Measurements from ENCODE around the gene KRTAP1-1.
"Not testable (repeated sequence)": the region's sequence is repeated elsewhere in the genome, so short reads cannot be mapped to it uniquely, and the experiment has no call there.

KRTAP1-1 gene

DNA sequence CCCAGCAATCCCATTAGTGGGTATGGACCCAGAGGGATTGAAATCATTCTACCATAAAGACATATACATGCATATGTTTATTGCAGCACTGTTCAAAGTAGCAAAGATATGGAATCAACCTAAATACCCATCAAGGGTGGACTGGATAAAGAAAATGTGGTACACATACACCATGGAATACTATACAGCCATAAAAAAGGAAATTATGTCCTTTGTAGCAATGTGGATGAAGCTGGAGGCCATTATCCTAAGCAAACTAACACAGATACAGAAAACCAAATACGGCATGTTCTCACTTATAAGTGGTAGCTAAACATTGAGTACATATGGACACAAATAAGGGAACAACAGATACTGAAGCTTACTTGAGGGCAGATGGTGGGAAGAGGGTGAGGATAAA lies 16.3 kb upstream of the KRTAP1-1 start:
- peak; percentile 51 for FAIRE-seq
- no peak for DNase-seq (ENCODE audit: insufficient read length, low spot score)
- TF ChIP-seq POLR2AphosphoS5 (IDR thresholded peaks at IDR 0.05; ENCODE audit: low read depth, low read length) (no peak), SPI1 (IDR thresholded peaks at IDR 0.05; ENCODE audit: low read depth, low read length) (no peak), PAX5 (IDR thresholded peaks at IDR 0.05; ENCODE audit: insufficient read depth, low read length, severe bottlenecking) (no peak), POLR2A (IDR thresholded peaks at IDR 0.05; ENCODE audit: low read depth, low read length) (no peak), POU2F2 (IDR thresholded peaks at IDR 0.05; ENCODE audit: low read depth, low read length) (no peak), TAF1 (IDR thresholded peaks at IDR 0.05; ENCODE audit: low read depth, low read length) (no peak)

DNA sequence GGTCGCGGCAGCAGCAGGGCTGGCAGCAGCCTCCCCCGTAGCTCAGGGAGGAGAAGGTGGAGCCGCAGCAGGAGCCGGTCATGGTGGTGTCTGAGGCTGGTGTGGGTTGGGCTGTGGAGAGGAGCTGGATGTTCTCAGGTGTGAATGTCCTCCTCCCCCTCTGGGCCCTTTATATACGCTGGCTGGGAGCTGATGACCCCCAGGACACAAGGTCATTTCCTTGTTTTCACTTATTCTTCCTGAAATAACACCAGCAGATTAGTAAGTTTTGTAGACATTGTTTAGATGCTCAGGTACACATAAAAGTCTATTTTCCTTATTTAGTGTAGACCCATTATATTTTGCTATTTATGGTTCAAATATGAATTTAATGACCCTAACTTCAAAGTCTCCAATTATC lies 13.9 kb upstream of the KRTAP1-1 start, which contains the start of gene KRTAP2-2:
TSS of gene KRTAP2-2 (minus strand) at position 101 of the 400 bp plus-strand sequence. CDS start at position 82, 19 bp downstream.
- not testable (repeated sequence) for FAIRE-seq; DNase-seq (ENCODE audit: insufficient read length, low spot score)

DNA sequence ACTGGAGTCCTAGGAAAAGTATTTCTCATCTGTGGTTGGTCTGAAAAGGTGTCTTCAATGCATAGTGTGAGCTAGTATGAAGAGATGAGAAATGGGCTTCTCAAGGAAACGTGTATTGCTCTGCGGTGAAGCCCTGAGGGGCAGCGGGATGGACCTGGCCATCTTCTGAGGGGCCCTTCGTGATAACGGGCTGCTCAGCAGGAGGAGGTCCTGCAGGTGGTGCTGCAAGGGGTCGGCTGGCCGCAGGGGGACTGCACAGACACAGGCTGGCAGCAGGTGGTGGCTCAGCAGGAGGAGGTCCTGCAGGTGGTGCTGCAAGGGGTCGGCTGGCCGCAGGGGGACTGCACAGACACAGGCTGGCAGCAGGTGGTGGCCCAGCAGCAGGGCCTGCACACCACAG lies 13.3 kb upstream of the KRTAP1-1 start:
- not testable (repeated sequence) for FAIRE-seq; DNase-seq (ENCODE audit: insufficient read length, low spot score)

DNA sequence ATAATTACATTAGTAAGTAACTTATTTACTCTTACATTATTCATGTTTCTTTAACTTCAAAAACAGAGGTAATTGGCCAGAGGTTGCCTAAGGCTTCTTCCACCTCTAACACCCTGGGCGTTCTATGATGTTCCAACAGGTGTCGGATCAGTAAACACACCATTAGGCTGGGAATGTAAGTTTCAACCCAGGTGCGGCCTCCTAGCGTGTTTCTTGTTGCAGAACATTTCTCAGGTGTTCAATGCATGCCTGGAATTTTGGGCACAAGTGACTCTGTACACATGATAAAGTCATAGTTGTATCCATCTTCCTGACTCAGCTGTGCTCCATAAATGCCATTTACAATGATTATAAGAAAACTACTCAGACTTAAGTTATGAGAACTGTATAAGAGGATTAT lies 12.8 kb upstream of the KRTAP1-1 start:
- DNase-seq (ENCODE audit: insufficient read length, low spot score) (no peak), FAIRE-seq (no peak)

DNA sequence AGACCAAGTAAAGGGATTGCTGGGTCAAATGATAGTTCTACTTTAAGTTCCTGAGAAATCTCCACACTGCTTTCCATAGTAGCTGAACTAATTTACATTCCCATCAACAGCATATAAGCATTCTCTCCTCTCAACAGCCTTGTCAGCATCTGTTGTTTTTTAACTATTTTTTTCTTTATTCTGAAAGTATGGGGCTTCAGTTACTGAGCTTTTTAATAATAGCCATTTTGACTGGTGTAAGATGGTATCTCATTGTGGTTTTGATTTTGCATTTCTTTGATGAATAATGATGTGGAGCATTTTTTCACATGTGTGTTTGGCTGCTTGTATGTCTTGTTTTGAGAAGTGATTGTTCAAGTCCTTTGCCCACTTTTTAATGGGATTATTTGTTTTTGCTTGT lies 11.3 kb upstream of the KRTAP1-1 start:
- DNase-seq (ENCODE audit: insufficient read length, low spot score) (no peak), FAIRE-seq (no peak)
- no peak for TF ChIP-seq TAF1 (IDR thresholded peaks at IDR 0.05; ENCODE audit: low read depth, low read length)
- no peak for TF ChIP-seq POU2F2 (IDR thresholded peaks at IDR 0.05; ENCODE audit: low read depth, low read length)
- no peak for TF ChIP-seq SPI1 (IDR thresholded peaks at IDR 0.05; ENCODE audit: low read depth, low read length)
- TF ChIP-seq POLR2AphosphoS5 (IDR thresholded peaks at IDR 0.05; ENCODE audit: low read depth, low read length), result no peak
- no peak for TF ChIP-seq POLR2A (IDR thresholded peaks at IDR 0.05; ENCODE audit: low read depth, low read length)
- no peak for TF ChIP-seq PAX5 (IDR thresholded peaks at IDR 0.05; ENCODE audit: insufficient read depth, low read length, severe bottlenecking)

More for the DNA sequence above, 12.8 kb upstream of the KRTAP1-1 start:
- TF ChIP-seq POLR2A (IDR thresholded peaks at IDR 0.05; ENCODE audit: low read depth, low read length) (no peak), TAF1 (IDR thresholded peaks at IDR 0.05; ENCODE audit: low read depth, low read length) (no peak), SPI1 (IDR thresholded peaks at IDR 0.05; ENCODE audit: low read depth, low read length) (no peak), POU2F2 (IDR thresholded peaks at IDR 0.05; ENCODE audit: low read depth, low read length) (no peak), POLR2AphosphoS5 (IDR thresholded peaks at IDR 0.05; ENCODE audit: low read depth, low read length) (no peak), PAX5 (IDR thresholded peaks at IDR 0.05; ENCODE audit: insufficient read depth, low read length, severe bottlenecking) (no peak)

DNA sequence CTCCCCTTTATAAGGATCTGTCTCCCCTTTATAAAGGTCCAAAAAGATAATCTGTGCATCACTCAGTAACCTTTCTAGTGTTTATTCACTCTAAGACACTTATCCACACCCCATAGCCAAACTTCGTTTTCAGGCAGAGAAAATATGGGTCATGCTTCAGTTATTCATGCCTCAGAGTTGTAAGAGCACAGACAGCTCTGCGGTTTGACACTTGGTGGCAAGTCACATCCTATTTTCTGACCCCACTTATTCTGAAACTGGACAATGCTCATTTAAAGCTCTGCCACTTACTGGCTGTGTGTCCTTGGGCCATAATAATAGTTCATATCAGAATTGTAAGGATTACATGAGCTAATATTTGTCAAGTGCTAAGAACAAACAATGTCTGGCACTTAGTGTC lies 7.9 kb upstream of the KRTAP1-1 start:
- FAIRE-seq (no peak), DNase-seq (ENCODE audit: insufficient read length, low spot score) (no peak)
- TF ChIP-seq TAF1 (IDR thresholded peaks at IDR 0.05; ENCODE audit: low read depth, low read length), result no peak
- TF ChIP-seq POLR2AphosphoS5 (IDR thresholded peaks at IDR 0.05; ENCODE audit: low read depth, low read length), result no peak
- TF ChIP-seq PAX5 (IDR thresholded peaks at IDR 0.05; ENCODE audit: insufficient read depth, low read length, severe bottlenecking), result no peak
- TF ChIP-seq POU2F2 (IDR thresholded peaks at IDR 0.05; ENCODE audit: low read depth, low read length), result no peak
- TF ChIP-seq SPI1 (IDR thresholded peaks at IDR 0.05; ENCODE audit: low read depth, low read length), result no peak
- TF ChIP-seq POLR2A (IDR thresholded peaks at IDR 0.05; ENCODE audit: low read depth, low read length), result no peak

DNA sequence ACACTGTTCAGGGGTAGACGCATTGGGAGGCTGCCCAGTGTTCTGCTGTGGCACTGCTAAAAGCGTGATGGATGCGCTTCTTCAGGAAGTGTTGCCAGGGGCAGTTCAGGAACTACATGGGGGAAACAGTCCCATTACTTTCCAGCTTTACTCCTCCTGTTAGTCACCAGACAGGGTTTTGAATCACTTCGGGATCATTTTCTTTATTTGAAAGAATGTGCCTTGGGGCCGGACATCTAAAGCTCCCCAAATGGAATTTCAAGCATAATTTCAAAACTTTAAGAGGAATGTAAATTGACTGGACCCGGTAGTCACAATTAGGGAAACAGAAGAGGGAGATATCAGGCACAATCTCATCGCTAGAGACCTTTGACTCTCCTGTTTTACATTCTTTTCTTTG lies 7.2 kb upstream of the KRTAP1-1 start:
- DNase-seq (ENCODE audit: insufficient read length, low spot score) (no peak), FAIRE-seq (no peak)

DNA sequence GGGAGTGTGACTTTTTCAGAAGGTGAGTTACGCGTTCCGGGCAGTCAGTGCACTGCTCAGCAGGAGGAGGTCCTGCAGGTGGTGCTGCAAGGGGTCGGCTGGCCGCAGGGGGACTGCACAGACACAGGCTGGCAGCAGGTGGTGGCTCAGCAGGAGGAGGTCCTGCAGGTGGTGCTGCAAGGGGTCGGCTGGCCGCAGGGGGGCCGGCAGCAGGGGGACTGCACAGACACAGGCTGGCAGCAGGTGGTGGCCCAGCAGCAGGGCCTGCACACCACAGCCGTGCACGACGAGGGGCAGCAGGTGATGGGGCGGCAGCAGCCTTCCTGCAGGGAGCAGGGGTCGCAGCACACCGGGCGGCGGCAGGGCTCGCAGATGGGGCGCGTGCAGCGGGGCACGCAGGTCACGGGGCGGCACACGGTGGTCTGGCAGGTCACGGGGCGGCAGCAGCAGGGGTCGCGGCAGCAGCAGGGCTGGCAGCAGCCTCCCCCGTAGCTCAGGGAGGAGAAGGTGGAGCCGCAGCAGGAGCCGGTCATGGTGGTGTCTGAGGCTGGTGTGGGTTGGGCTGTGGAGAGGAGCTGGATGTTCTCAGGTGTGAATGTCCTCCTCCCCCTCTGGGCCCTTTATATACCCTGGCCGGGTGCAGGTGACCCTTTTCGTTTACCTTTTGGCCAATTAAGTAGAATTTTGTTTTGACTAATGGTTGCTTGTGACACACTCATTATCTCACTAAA lies 5.7 kb upstream of the KRTAP1-1 start, which contains the start of gene KRTAP2-1:
TSS of gene KRTAP2-1 (minus strand) at position 582 of the 731 bp plus-strand sequence. CDS start at position 533, 49 bp downstream.
- DNase-seq (ENCODE audit: insufficient read length, low spot score), result not testable (repeated sequence)

More for the DNA sequence above, 7.2 kb upstream of the KRTAP1-1 start:
- TF ChIP-seq PAX5 (IDR thresholded peaks at IDR 0.05; ENCODE audit: insufficient read depth, low read length, severe bottlenecking), result no peak
- TF ChIP-seq POLR2A (IDR thresholded peaks at IDR 0.05; ENCODE audit: low read depth, low read length), result no peak
- no peak for TF ChIP-seq SPI1 (IDR thresholded peaks at IDR 0.05; ENCODE audit: low read depth, low read length)
- no peak for TF ChIP-seq TAF1 (IDR thresholded peaks at IDR 0.05; ENCODE audit: low read depth, low read length)
- no peak for TF ChIP-seq POU2F2 (IDR thresholded peaks at IDR 0.05; ENCODE audit: low read depth, low read length)
- no peak for TF ChIP-seq POLR2AphosphoS5 (IDR thresholded peaks at IDR 0.05; ENCODE audit: low read depth, low read length)

DNA sequence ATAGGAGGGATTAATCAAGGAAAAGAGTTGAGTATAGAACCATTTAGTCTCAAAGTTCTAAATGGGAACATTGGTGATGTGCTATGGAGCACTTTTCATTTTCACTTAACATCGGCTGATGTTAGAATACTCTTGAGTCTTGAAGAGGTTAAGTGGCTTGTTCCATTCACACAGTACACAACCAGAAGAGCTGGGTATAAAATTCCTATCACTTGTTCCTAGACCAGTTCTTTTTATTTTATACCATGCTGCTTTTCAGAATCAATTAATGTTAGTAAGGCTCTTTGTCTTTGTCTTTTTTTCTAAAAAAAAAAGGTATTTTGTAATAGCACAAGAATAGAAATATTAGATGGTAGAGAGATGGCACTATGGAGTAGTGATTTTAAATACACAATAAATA lies 1.7 kb upstream of the KRTAP1-1 start:
- DNase-seq (ENCODE audit: insufficient read length, low spot score) (no peak), FAIRE-seq (no peak)
- no peak for TF ChIP-seq PAX5 (IDR thresholded peaks at IDR 0.05; ENCODE audit: insufficient read depth, low read length, severe bottlenecking)
- no peak for TF ChIP-seq POLR2A (IDR thresholded peaks at IDR 0.05; ENCODE audit: low read depth, low read length)
- no peak for TF ChIP-seq TAF1 (IDR thresholded peaks at IDR 0.05; ENCODE audit: low read depth, low read length)

More for the DNA sequence above, 5.7 kb upstream of the KRTAP1-1 start, which contains the start of gene KRTAP2-1:
- not testable (repeated sequence) for FAIRE-seq

DNA sequence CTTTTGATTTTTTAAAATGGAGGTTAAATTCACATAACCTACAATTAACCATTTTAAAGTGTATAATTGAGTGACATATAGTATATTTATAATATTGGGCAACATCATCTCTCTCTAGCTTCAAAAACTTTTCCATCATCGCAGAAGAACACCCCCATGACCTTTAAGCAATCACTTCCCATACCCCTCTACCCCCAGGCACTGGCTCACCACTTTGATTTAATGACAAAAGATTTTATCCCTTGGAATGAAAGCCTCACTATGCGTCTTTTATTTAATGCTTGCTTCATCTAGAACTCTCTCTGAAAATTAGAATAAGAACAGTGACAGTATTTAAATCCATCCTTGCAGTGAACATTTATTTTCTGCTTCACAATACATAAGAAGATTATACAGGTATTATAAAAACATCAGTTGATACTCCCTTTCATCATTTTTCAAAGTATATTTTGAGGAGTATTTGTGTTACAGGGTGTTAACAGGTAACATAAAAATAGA lies 3.3 kb downstream of the KRTAP1-1 start:
- FAIRE-seq (no peak), DNase-seq (ENCODE audit: insufficient read length, low spot score) (no peak)
- TF ChIP-seq TAF1 (IDR thresholded peaks at IDR 0.05; ENCODE audit: low read depth, low read length) (no peak), SPI1 (IDR thresholded peaks at IDR 0.05; ENCODE audit: low read depth, low read length) (no peak), POLR2A (IDR thresholded peaks at IDR 0.05; ENCODE audit: low read depth, low read length) (no peak), POLR2AphosphoS5 (IDR thresholded peaks at IDR 0.05; ENCODE audit: low read depth, low read length) (no peak), PAX5 (IDR thresholded peaks at IDR 0.05; ENCODE audit: insufficient read depth, low read length, severe bottlenecking) (no peak), POU2F2 (IDR thresholded peaks at IDR 0.05; ENCODE audit: low read depth, low read length) (no peak)

DNA sequence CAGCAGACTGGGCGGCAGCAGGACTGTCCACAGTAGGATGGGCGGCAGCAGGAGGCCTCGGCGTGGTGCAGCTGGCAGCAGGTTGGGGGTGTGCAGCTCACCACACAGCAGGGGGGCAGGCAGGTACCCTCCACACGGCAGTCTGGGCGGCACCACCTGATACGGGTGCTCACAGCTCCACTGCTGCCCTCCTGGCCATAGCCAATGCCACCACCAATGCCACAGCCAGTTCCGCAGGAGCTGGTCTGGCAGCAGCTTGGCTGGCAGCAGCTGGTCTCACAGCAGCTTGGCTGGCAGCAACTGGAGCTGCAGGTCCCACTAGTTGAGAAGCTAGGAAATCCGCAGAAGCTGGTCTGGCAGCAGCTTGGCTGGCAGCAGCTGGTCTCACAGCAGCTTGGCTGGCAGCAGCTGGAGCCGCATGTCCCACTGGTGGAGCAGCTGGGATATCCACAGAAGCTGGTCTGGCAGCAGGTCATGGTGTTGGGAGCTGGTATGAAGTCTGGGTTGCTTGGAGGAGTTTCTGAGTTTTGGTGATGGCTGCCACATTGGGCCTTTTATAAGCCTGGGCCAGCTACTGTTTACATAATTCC lies 6.8 kb downstream of the KRTAP1-1 start, which contains the start of gene KRTAP1-3:
TSS of gene KRTAP1-3 (minus strand) at position 529 of the 590 bp plus-strand sequence. CDS start at position 476, 53 bp downstream.
- not testable (repeated sequence) for FAIRE-seq

More for the DNA sequence above, 6.8 kb downstream of the KRTAP1-1 start, which contains the start of gene KRTAP1-3:
- DNase-seq (ENCODE audit: insufficient read length, low spot score), result not testable (repeated sequence)

Data from GM12891 (cell line).